Osteocyte (in vitro differentiated cells): ENCODE data around the gene CFAP61. TPM values are rescaled to one million over a fixed set of nuclear protein-coding genes. Genes with fewer than 3 reads are reported as not detected.

Experiments used
- DNase-seq: peaks from one replicate; pipeline ENCODE4 v3.0.0; 2021; ENCODE audit warnings: mixed read lengths; ENCODE audit not compliant: unreplicated experiment; ENCODE audit errors: extremely low spot score
- H3K27ac Mint-ChIP-seq: one replicate; pipeline ENCODE4 v1.8.0; 2021; ENCODE audit warnings: mild to moderate bottlenecking, mixed read lengths; ENCODE audit not compliant: unreplicated experiment
- H3K27me3 Mint-ChIP-seq: one replicate; pipeline ENCODE4 v1.8.0; 2021; ENCODE audit warnings: mixed read lengths; ENCODE audit not compliant: unreplicated experiment
- H3K36me3 Mint-ChIP-seq: one replicate; pipeline ENCODE4 v1.8.0; 2021; ENCODE audit warnings: mixed read lengths; ENCODE audit not compliant: unreplicated experiment
- H3K4me1 Mint-ChIP-seq: one replicate; pipeline ENCODE4 v1.8.0; 2021; ENCODE audit warnings: mixed read lengths; ENCODE audit not compliant: unreplicated experiment
- H3K4me3 Mint-ChIP-seq: one replicate; pipeline ENCODE4 v1.8.0; 2021; ENCODE audit warnings: mild to moderate bottlenecking, moderate library complexity, mixed read lengths; ENCODE audit not compliant: unreplicated experiment
- H3K9me3 Mint-ChIP-seq: one replicate; pipeline ENCODE4 v1.8.0; 2021; ENCODE audit warnings: mixed read lengths; ENCODE audit not compliant: unreplicated experiment
- total RNA-seq: library from RNA; stranded (reverse); gene quantifications from 2 replicates; pipeline ENCODE4 v1.2.1, GENCODE V29; 2021
- TF ChIP-seq, protein P1 (sequence below): fragments of 200-600 bp; sonication (generic); IDR thresholded peaks from 2 replicates; pipeline ENCODE4 v1.5.0; 2021; ENCODE audit warnings: antibody characterized with exemption, mild to moderate bottlenecking, moderate library complexity

CFAP61 gene
- total RNA-seq, 1 donor from 2014 or later = not detected

- no peaks in the 10 kb centered on the region for H3K27me3 Mint-ChIP-seq
- H3K27ac Mint-ChIP-seq = no peak overlapping the region
- DNase-seq = no peak
- no peak overlapping the region for H3K4me3 Mint-ChIP-seq
- no peaks in the 10 kb centered on the region for H3K9me3 Mint-ChIP-seq
- TF ChIP-seq, protein P1, sequence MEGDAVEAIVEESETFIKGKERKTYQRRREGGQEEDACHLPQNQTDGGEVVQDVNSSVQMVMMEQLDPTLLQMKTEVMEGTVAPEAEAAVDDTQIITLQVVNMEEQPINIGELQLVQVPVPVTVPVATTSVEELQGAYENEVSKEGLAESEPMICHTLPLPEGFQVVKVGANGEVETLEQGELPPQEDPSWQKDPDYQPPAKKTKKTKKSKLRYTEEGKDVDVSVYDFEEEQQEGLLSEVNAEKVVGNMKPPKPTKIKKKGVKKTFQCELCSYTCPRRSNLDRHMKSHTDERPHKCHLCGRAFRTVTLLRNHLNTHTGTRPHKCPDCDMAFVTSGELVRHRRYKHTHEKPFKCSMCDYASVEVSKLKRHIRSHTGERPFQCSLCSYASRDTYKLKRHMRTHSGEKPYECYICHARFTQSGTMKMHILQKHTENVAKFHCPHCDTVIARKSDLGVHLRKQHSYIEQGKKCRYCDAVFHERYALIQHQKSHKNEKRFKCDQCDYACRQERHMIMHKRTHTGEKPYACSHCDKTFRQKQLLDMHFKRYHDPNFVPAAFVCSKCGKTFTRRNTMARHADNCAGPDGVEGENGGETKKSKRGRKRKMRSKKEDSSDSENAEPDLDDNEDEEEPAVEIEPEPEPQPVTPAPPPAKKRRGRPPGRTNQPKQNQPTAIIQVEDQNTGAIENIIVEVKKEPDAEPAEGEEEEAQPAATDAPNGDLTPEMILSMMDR = no peak
- H3K36me3 Mint-ChIP-seq = no peaks in the 10 kb centered on the region
- H3K4me1 Mint-ChIP-seq = no peaks in the 10 kb centered on the region
These were observed 194.8 kb downstream of the CFAP61 start for GRCh38 chr20:20246996-20247633.

DNA sequence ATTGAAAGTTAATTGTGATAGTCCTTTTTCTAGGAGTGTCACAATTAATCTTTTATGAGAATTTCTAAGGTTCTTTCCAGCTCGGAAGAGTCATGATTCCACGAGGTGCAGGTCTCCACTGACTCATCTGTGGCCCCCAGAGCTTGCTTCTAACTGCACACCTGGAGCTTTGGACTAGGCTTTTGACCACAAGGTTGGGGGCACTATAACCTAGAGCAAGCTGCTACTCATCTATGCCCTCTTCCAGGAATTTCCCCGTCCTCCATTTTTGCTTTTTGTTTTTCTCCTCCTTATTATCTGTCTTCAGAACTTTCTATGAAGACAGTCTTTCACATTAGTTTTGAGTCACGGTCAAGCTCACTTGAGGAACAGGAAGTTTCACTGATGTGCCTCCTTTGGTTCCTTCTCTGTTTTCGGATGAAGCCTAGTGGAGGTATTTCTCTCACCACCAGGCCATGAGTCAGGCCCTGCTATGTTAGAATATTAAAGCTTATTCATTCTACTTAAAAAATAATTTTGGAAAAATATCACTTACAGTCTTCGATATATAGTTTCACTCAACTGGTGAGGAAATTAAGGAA lies 196.4 kb downstream of the CFAP61 start:
- H3K4me3 Mint-ChIP-seq = no peak overlapping the region
- no peaks in the 10 kb centered on the region for H3K9me3 Mint-ChIP-seq
- H3K36me3 Mint-ChIP-seq = no peaks in the 10 kb centered on the region

DNA sequence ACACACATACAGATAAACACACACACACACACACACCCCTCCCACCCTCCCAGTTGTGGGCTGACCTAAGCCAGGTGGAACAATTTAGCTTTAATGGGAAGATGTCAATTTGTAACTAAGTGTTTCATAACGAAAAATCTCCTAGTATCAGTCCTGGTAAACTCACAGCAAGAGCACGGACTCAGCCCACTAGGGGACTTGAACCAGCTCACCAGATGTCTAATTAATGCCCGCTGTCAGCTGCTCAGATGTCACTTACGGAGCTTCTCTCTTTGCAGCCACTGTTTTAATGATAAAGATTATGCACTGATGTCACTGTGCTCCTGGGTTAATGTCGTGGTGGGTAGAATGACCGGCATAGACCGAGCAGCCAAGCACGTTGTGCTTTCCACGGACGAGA lies 199.0 kb downstream of the CFAP61 start:
- no peaks in the 10 kb centered on the region for H3K27me3 Mint-ChIP-seq
- TF ChIP-seq, protein P1 = no peak
- H3K9me3 Mint-ChIP-seq = no peaks in the 10 kb centered on the region
- no peaks in the 10 kb centered on the region for H3K36me3 Mint-ChIP-seq
- no peak overlapping the region for H3K4me3 Mint-ChIP-seq
- no peak for DNase-seq
- no peak overlapping the region for H3K27ac Mint-ChIP-seq
- no peaks in the 10 kb centered on the region for H3K4me1 Mint-ChIP-seq

More for the DNA sequence above, 196.4 kb downstream of the CFAP61 start:
- no peak overlapping the region for H3K27ac Mint-ChIP-seq
- no peaks in the 10 kb centered on the region for H3K27me3 Mint-ChIP-seq
- no peak for DNase-seq
- no peaks in the 10 kb centered on the region for H3K4me1 Mint-ChIP-seq
- TF ChIP-seq, protein P1 = no peak

DNA sequence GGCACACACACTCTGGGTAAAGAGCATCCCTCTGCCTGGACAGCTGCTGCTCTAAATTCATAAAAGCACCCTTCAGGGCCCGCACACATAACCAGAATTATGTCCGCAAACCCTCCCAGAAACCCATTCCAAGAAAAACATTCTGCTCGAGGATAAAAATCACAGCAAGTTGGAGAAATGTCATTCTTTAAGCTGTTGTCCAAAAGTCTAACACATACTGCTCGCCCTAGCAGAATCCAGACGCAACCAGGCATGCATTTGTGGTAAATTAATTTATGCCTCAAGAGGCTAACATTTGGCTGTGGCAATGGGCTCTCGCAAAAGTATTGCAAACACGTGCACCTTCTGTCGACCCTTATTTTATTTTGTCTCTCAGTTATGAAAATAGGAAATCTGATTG lies 199.5 kb downstream of the CFAP61 start:
- Mint-ChIP-seq H3K4me1 (no peaks in the 10 kb centered on the region), H3K27ac (no peak overlapping the region), H3K27me3 (no peaks in the 10 kb centered on the region), H3K9me3 (no peaks in the 10 kb centered on the region), H3K4me3 (no peak overlapping the region), H3K36me3 (no peaks in the 10 kb centered on the region)
- DNase-seq = no peak
- TF ChIP-seq, protein P1 = no peak

- DNase-seq = no peak
- Mint-ChIP-seq H3K27me3 (no peaks in the 10 kb centered on the region), H3K36me3 (no peaks in the 10 kb centered on the region), H3K9me3 (no peaks in the 10 kb centered on the region), H3K27ac (no peak overlapping the region), H3K4me3 (no peak overlapping the region), H3K4me1 (no peaks in the 10 kb centered on the region)
- TF ChIP-seq, protein P1 = no peak
These were observed 200.9 kb downstream of the CFAP61 start for GRCh38 chr20:20253039-20253743.
